HepG2 (cell line): Measurements from ENCODE around the gene RFC1. TPM values are rescaled to one million over a fixed set of nuclear protein-coding genes. Genes with fewer than 3 reads are reported as not detected.
A peak's percentile ranks its signal among the peaks of the same experiment; 100 is the strongest.

Experiments
- CBX2 ChIP-seq, 2 experiments: fragments of 200-600 bp in 1 of 2; sonication (generic); formaldehyde crosslinking in 1 of 2; IDR thresholded peaks; 2 replicates each; pipeline versions ENCODE4 v1.7.0 to v1.8.1; 2018 to 2022; ENCODE audit warnings: low read depth in 2 of 2, low read length in 1 of 2, mild to moderate bottlenecking in 1 of 2, missing genetic modification reagents in 1 of 2
- CENPBD1 ChIP-seq: sonication (generic); formaldehyde crosslinking; IDR thresholded peaks from 2 replicates; pipeline ENCODE4 v1.8.0; 2022; ENCODE audit warnings: missing genetic modification reagents, low read depth, mild to moderate bottlenecking, borderline replicate concordance
- CHD4 ChIP-seq: fragments of 200-600 bp; sonication (generic); IDR thresholded peaks from 2 replicates; pipeline ENCODE4 v1.7.0; 2017; ENCODE audit warnings: mild to moderate bottlenecking, low read length, borderline replicate concordance
- GABPB1 ChIP-seq: IDR thresholded peaks from 2 replicates; pipeline ENCODE4 v1.6.1; 2016; ENCODE audit warnings: mild to moderate bottlenecking, missing genetic modification reagents, moderate library complexity, missing compliant biosample characterization
- HMG20B ChIP-seq: conservative IDR thresholded peaks from 2 replicates; pipeline ENCODE4 v1.6.1; 2016; ENCODE audit warnings: missing genetic modification reagents, missing compliant biosample characterization
- IKZF5 ChIP-seq: IDR thresholded peaks from 2 replicates; pipeline ENCODE4 v1.6.1; 2018; ENCODE audit warnings: missing genetic modification reagents, mild to moderate bottlenecking, missing compliant biosample characterization
- JUND ChIP-seq: sonication (generic); formaldehyde crosslinking; IDR thresholded peaks from 2 replicates; pipeline ENCODE4 v1.8.0; 2022; ENCODE audit warnings: mild to moderate bottlenecking, missing genetic modification reagents
- MED1 ChIP-seq: sonication (generic); formaldehyde crosslinking; IDR thresholded peaks from 2 replicates; pipeline ENCODE4 v1.4.0; 2020; ENCODE audit warnings: missing genetic modification reagents
- MLX ChIP-seq: IDR thresholded peaks from 2 replicates; pipeline ENCODE4 v1.6.1; 2016
- NFE2L1 ChIP-seq: sonication (generic); formaldehyde crosslinking; IDR thresholded peaks from 2 replicates; pipeline ENCODE4 v1.4.0; 2020; ENCODE audit warnings: missing genetic modification reagents, mild to moderate bottlenecking, borderline replicate concordance
- PATZ1 ChIP-seq: sonication (generic); formaldehyde crosslinking; IDR thresholded peaks from 2 replicates; pipeline ENCODE4 v1.4.0; 2020; ENCODE audit warnings: missing genetic modification reagents
- POLR2G ChIP-seq: fragments of 200-400 bp; formaldehyde crosslinking; IDR thresholded peaks from 2 replicates; pipeline ENCODE4 v1.6.1; 2018; ENCODE audit warnings: mild to moderate bottlenecking, low read depth, low read length, moderate library complexity
- RFX5 ChIP-seq: IDR thresholded peaks from 2 replicates; pipeline ENCODE4 v1.6.1; 2011; ENCODE audit warnings: low read depth, low read length, improper control_type of control experiment
- SCMH1 ChIP-seq: sonication (generic); formaldehyde crosslinking; IDR thresholded peaks from 2 replicates; pipeline ENCODE4 v1.9.0; 2021; ENCODE audit warnings: missing genetic modification reagents, mild to moderate bottlenecking, borderline replicate concordance
- SUZ12 ChIP-seq: fragments of 150-350 bp; IDR thresholded peaks from 2 replicates; pipeline ENCODE4 v1.6.1; 2014; ENCODE audit warnings: low read depth, low read length
- ZBED4 ChIP-seq: sonication (generic); formaldehyde crosslinking; IDR thresholded peaks from 2 replicates; pipeline ENCODE4 v1.4.0; 2020; ENCODE audit warnings: missing genetic modification reagents, borderline replicate concordance
- ZBTB2 ChIP-seq: sonication (generic); formaldehyde crosslinking; IDR thresholded peaks from 2 replicates; pipeline ENCODE4 v1.8.0; 2022; ENCODE audit warnings: low read depth, missing genetic modification reagents
- ZNF572 ChIP-seq: sonication (generic); formaldehyde crosslinking; IDR thresholded peaks from 2 replicates; pipeline ENCODE4 v1.5.1; 2020; ENCODE audit warnings: mild to moderate bottlenecking, missing genetic modification reagents
- ZNF639 ChIP-seq: conservative IDR thresholded peaks from 2 replicates; pipeline ENCODE4 v1.6.1; 2018; ENCODE audit warnings: missing genetic modification reagents
- polyA plus RNA-seq, 8 experiments: library from polyadenylated mRNA; depleted of rRNA in 3 of 8; stranded (reverse) in 7 of 8; unstranded in 1 of 8; fragments of >200 nt; fragmentation: Illumina TruSeq in 4 of 8; extraction: Trizol in 4 of 8; gene quantifications; 2 replicates each; pipeline versions ENCODE4 v1.2.1 to v1.2.3, GENCODE V29; 2011 to 2016; ENCODE audit warnings: low read depth in 4 of 8, missing spikeins in 1 of 8, mixed read lengths in 1 of 8; ENCODE audit not compliant: insufficient read depth in 1 of 8
- total RNA-seq, 5 experiments: library from RNA; depleted of rRNA; stranded (reverse); fragments of >200 nt; fragmentation: Illumina TruSeq; extraction: Trizol; gene quantifications; 2 replicates each; pipeline ENCODE4 v1.2.3, GENCODE V29; 2016; ENCODE audit warnings: low read depth in 1 of 5

RFC1 gene
- total and polyA plus RNA-seq, 2 of the 13 experiments (the other 11 are each of a cell fraction or from before 2014, with no cell fraction given), result 15.9 to 78.8 TPM

GRCh38 chr4:39274503-39274902 is 91.7 kb downstream of the RFC1 start (continued):
- TF ChIP-seq IKZF5 (CRISPR knock-in tag) (no peak), PATZ1 (CRISPR knock-in tag) (no peak), HMG20B (CRISPR knock-in tag) (no peak), CBX2 (IDR thresholded peaks at IDR 0.05; ENCODE audit: low read depth, low read length) (no peak), CBX2 (CRISPR knock-in tag; IDR thresholded peaks at IDR 0.05; ENCODE audit: low read depth) (no peak), JUND (CRISPR knock-in tag) (0 out of 2 replicates have a peak, but pooled peaks have one; percentile 26), ZNF572 (CRISPR knock-in tag) (no peak), RFX5 (no peak), ZBED4 (CRISPR knock-in tag) (no peak), ZNF639 (no peak), SCMH1 (CRISPR knock-in tag) (no peak), CHD4 (no peak), NFE2L1 (no peak), GABPB1 (CRISPR knock-in tag) (no peak), CENPBD1 (no peak), POLR2G (no peak), ZBTB2 (no peak), SUZ12 (no peak), MED1 (CRISPR knock-in tag) (peak; percentile 81), MLX (CRISPR knock-in tag) (no peak)
